ENCODE results near the gene GSTO2. TPM values are rescaled to one million over a fixed set of nuclear protein-coding genes. Genes with fewer than 3 reads are reported as not detected.
A peak's percentile ranks its signal among the peaks of the same experiment; 100 is the strongest.

GSTO2 gene
- total and polyA plus RNA-seq, 8 donors: 9.5 to 33.6 (median 29.1) TPM

DNA sequence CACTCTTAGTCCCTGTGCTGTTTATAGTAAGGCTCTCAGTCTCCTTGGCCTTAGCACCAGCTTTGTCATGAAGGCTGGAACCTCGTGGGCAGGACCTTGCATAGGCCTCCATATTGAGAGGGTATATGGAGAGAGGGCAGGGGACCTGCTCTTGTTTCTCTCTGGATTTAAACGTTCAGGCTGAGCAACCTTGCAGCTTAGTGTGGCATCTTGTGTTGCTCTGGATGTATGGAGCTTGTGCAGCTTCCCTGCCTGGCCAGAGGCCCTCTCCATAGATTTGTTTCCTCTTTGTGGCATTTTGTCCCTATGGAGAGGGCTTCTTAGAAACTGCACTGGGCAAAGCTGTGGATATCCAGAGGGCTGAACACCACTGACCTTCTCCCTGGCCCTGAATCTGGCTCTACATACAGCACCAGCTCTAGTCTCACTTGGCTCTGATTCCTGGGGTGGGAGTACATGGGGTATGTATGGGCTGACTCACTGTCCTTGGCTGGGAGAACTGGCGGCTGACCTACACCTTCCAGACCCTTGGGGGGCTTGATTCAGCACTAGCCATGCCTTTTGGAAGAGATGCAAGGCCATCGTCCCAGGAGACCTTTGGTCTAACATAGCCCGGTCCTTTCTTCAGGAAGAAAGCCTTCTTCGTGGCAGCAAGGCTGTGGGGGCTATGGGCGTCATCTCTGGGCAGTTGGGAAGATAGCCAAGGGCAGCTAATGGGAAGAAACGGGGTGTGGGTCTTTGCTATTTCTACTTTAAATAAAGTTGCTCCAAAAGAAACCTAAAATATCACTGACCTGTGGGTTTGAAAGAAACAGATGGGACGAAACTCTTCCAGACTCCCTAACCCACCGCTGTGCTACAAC is 38.8 kb downstream of the GSTO2 start:
- ATAC-seq (no peak), DNase-seq (no peak)
- H3K27ac ChIP-seq: peak overlapping the region in 1 of 2 donors; percentile 23
- TF ChIP-seq, protein P1, sequence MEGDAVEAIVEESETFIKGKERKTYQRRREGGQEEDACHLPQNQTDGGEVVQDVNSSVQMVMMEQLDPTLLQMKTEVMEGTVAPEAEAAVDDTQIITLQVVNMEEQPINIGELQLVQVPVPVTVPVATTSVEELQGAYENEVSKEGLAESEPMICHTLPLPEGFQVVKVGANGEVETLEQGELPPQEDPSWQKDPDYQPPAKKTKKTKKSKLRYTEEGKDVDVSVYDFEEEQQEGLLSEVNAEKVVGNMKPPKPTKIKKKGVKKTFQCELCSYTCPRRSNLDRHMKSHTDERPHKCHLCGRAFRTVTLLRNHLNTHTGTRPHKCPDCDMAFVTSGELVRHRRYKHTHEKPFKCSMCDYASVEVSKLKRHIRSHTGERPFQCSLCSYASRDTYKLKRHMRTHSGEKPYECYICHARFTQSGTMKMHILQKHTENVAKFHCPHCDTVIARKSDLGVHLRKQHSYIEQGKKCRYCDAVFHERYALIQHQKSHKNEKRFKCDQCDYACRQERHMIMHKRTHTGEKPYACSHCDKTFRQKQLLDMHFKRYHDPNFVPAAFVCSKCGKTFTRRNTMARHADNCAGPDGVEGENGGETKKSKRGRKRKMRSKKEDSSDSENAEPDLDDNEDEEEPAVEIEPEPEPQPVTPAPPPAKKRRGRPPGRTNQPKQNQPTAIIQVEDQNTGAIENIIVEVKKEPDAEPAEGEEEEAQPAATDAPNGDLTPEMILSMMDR (IDR thresholded peaks at IDR 0.05): no peak
- peaks cover 0 to 46% of the 10 kb centered on the region in 2 donors for H3K4me1 ChIP-seq
- no peak overlapping the region for H3K4me3 ChIP-seq
- no peaks in the 10 kb centered on the region for H3K9me3 ChIP-seq
- intact Hi-C loops (cut with DNase I): no loop called here
- H3K27me3 ChIP-seq: no peaks in the 10 kb centered on the region
- H3K36me3 ChIP-seq: peaks cover 0 to 53% of the 10 kb centered on the region in 2 donors

DNA sequence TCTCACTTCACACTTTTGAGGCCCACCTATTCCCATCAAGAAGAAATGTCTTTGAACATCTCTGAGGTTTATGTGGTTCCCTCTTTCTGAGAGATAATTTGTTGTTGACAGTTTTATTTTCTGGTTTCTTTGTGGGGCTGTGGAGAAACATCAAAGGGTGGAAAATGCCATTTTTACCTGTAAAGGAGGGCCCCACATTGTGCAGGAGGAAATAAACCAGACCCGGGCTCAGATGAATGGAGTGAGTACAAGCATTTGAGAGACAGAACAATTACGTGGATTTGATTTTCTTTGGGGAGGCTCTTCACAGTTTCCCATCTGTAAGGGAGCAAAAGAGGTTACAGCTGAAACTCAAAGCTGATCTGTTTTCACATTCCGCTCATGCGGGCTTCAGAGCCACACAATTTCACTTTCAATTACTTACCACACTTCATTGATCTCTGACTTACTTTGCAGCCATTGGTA is 39.5 kb downstream of the GSTO2 start:
- intact Hi-C loops (cut with DNase I): no loop called here
- H3K9me3 ChIP-seq: no peaks in the 10 kb centered on the region
- DNase-seq: no peak
- peak overlapping the region in 1 of 2 donors; percentile 23 for H3K27ac ChIP-seq
- no peak overlapping the region for H3K4me3 ChIP-seq
- H3K27me3 ChIP-seq: no peaks in the 10 kb centered on the region
- peaks cover 0 to 59% of the 10 kb centered on the region in 2 donors for H3K36me3 ChIP-seq
- H3K4me1 ChIP-seq: peaks cover 0 to 46% of the 10 kb centered on the region in 2 donors
- TF ChIP-seq, protein P1 (IDR thresholded peaks at IDR 0.05): no peak
- no peak for ATAC-seq

DNA sequence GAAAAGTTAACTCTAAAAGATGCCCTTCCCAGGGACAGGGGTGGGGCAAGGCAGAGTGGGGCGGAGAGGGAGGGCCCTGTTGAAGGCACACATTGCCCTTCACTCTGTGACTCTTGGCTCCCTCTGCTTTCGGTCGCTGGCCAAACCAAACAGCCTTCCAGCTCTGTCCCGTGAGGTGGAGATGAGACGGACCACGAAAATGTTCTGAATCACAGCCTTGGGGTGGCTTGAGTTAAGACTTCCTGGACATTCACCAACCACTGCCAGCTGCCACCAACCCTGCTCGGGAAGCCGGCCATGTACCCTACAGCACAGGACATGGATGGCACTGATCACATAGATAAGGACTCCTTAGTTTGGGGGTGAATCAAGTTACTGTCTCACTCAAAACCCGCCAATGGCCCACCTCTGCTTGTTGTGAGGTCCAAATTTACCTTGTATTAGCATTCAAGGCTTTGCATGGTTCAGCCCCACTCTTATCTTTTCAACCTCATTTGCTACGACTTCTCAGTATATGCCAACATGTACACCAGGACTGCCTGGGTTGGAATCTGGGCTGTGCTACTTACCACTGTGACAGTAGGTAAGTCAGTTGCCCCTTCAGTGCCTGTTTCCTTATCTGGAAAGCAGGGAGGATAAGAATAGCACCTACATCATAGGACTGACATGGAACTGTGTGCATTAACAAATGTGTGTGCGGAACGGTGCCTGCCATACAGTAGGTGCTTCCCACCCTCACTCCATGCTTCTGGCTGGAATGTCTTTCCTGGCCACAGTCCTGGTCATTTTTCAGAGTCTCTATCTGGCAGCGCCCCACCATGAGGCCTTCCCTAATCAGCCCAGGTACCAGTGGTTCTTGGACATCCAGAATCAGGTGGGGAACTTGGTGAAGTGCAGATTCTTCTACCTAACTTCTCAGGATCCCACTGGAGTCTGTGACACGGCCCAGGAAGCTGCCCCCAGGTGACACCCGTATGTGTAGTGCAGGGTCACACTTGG is 41.3 kb downstream of the GSTO2 start:
- TF ChIP-seq, protein P1 (IDR thresholded peaks at IDR 0.05): no peak
- Histone ChIP-seq H3K4me3 (no peak overlapping the region), H3K36me3 (peaks cover 0 to 77% of the 10 kb centered on the region in 2 donors), H3K27ac (peak overlapping the region; percentile 30 to 41), H3K4me1 (peaks cover 0 to 43% of the 10 kb centered on the region in 2 donors), H3K9me3 (no peaks in the 10 kb centered on the region), H3K27me3 (no peaks in the 10 kb centered on the region)
- intact Hi-C loops (cut with DNase I): no loop called here
- ATAC-seq: no peak
- DNase-seq: no peak

DNA sequence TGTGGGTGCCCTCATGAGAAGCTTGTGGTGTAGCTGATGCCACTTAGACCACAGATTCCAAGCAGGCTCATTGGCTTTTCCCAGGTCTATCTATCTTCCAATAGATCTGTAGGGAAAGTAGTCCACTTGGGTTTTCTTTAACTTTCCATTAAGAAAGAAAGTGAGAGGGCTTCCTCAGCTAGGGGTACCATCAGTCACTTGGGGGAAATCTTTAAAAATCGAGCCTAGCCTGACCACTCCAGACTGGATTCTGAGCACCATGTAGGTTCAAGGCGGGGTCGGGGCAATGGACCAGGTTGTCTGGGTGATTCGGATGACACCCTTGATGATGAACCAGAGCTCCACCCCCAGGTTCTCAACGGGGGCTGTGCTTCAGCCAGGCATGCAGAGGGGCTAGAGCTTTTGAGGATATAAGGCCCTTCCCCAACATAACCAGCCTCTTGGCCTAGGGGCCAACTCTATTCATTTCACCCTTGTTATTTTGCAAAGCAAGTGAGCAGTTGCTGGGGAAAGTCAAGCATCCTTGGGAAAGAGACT is 42.3 kb downstream of the GSTO2 start:
- ATAC-seq (no peak), DNase-seq (no peak)
- Histone ChIP-seq H3K27me3 (no peaks in the 10 kb centered on the region), H3K4me1 (peaks cover 0 to 40% of the 10 kb centered on the region in 2 donors), H3K4me3 (no peak overlapping the region), H3K36me3 (peaks cover 0 to 87% of the 10 kb centered on the region in 2 donors), H3K9me3 (no peaks in the 10 kb centered on the region), H3K27ac (peak overlapping the region in 1 of 2 donors; percentile 15)
- TF ChIP-seq, protein P1 (IDR thresholded peaks at IDR 0.05): no peak
- intact Hi-C loops (cut with DNase I): no loop called here

Measured in left lung (tissue), 10 donors.